Thyroid gland (tissue), 4 donors: Measurements from ENCODE around the gene MED12.

Experiments used
- POLR2A ChIP-seq, 2 donors: fragments of 450-650 bp; IDR thresholded peaks; one replicate each; pipeline ENCODE4 v1.6.1; 2017; ENCODE audit warnings: antibody characterized with exemption in 2 of 2, mild to moderate bottlenecking in 2 of 2, moderate library complexity in 1 of 2
- TF ChIP-seq, protein P1 (sequence below), 6 experiments: fragments of 200-600 bp in 3 of 6; fragments of 450-650 bp in 3 of 6; sonication (generic) in 3 of 6; IDR thresholded peaks; one replicate each; pipeline ENCODE4 v1.5.1; 2016 to 2019; ENCODE audit warnings: antibody characterized with exemption in 6 of 6, mild to moderate bottlenecking in 2 of 6, inconsistent platforms in 1 of 6, moderate library complexity in 1 of 6

DNA sequence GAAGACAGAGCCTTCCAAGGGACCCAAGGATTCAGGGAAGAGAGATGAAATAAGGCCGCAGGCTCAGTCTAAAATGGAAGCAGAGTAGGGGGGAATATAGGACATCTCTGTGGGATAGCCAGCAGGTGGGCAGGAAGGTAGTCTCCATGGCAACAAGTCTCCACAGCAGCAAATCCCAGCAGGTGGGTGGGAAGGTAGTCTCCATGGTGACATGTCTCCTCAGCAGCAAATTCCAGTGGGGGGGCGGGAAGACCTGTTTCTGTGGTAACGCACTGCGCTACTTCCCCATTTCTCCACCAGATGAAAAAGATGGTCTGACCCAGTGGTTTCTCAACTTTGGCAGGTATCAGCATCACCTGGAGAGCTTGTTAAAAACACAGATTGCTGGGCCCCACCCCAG lies 44.6 kb downstream of the MED12 start:
- TF ChIP-seq, protein P1, sequence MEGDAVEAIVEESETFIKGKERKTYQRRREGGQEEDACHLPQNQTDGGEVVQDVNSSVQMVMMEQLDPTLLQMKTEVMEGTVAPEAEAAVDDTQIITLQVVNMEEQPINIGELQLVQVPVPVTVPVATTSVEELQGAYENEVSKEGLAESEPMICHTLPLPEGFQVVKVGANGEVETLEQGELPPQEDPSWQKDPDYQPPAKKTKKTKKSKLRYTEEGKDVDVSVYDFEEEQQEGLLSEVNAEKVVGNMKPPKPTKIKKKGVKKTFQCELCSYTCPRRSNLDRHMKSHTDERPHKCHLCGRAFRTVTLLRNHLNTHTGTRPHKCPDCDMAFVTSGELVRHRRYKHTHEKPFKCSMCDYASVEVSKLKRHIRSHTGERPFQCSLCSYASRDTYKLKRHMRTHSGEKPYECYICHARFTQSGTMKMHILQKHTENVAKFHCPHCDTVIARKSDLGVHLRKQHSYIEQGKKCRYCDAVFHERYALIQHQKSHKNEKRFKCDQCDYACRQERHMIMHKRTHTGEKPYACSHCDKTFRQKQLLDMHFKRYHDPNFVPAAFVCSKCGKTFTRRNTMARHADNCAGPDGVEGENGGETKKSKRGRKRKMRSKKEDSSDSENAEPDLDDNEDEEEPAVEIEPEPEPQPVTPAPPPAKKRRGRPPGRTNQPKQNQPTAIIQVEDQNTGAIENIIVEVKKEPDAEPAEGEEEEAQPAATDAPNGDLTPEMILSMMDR (IDR thresholded peaks at IDR 0.05), result no peak
- TF ChIP-seq POLR2A (IDR thresholded peaks at IDR 0.05), result no peak
